Measurements from ENCODE around the gene PHYHD1.
A peak's percentile ranks its signal among the peaks of the same experiment; 100 is the strongest.

Gene PHYHD1

GRCh38 chr9:128901822-128902221 lies 19.0 kb upstream of the PHYHD1 start:
- no peak for TF ChIP-seq CTCF (IDR thresholded peaks at IDR 0.05; ENCODE audit: borderline replicate concordance, insufficient read depth, low read depth, low read length)
- peak overlapping the region; percentile 11 for H3K4me3 ChIP-seq (ENCODE audit: low read depth, low read length)

- H3K4me3 ChIP-seq (ENCODE audit: low read depth, low read length) = peak overlapping the region; percentile 11
- TF ChIP-seq CTCF (IDR thresholded peaks at IDR 0.05; ENCODE audit: borderline replicate concordance, insufficient read depth, low read depth, low read length) = no peak
These were observed 18.3 kb upstream of the PHYHD1 start for GRCh38 chr9:128902351-128903078.

GRCh38 chr9:128903079-128903461 lies 17.7 kb upstream of the PHYHD1 start:
- TF ChIP-seq CTCF (IDR thresholded peaks at IDR 0.05; ENCODE audit: borderline replicate concordance, insufficient read depth, low read depth, low read length) = no peak
- no peak overlapping the region for H3K4me3 ChIP-seq (ENCODE audit: low read depth, low read length)

- no peak overlapping the region for H3K4me3 ChIP-seq (ENCODE audit: low read depth, low read length)
- TF ChIP-seq CTCF (IDR thresholded peaks at IDR 0.05; ENCODE audit: borderline replicate concordance, insufficient read depth, low read depth, low read length) = no peak
These were observed 16.7 kb upstream of the PHYHD1 start for GRCh38 chr9:128903871-128904620.

- no peak for TF ChIP-seq CTCF (IDR thresholded peaks at IDR 0.05; ENCODE audit: borderline replicate concordance, insufficient read depth, low read depth, low read length)
- H3K4me3 ChIP-seq (ENCODE audit: low read depth, low read length) = no peak overlapping the region
These were observed 14.8 kb upstream of the PHYHD1 start for GRCh38 chr9:128905964-128906363.

GRCh38 chr9:128906741-128907140 lies 14.0 kb upstream of the PHYHD1 start:
- H3K4me3 ChIP-seq (ENCODE audit: low read depth, low read length) = no peak overlapping the region
- TF ChIP-seq CTCF (IDR thresholded peaks at IDR 0.05; ENCODE audit: borderline replicate concordance, insufficient read depth, low read depth, low read length) = no peak

GRCh38 chr9:128908372-128908771 lies 12.4 kb upstream of the PHYHD1 start:
- no peak overlapping the region for H3K4me3 ChIP-seq (ENCODE audit: low read depth, low read length)
- no peak for TF ChIP-seq CTCF (IDR thresholded peaks at IDR 0.05; ENCODE audit: borderline replicate concordance, insufficient read depth, low read depth, low read length)
